Measurements from ENCODE around the gene INPP5J.
"Not testable (repeated sequence)": the region's sequence is repeated elsewhere in the genome, so short reads cannot be mapped to it uniquely, and the experiment has no call there.

The INPP5J gene

GRCh38 chr22:31095637-31096249, 27.0 kb upstream of the INPP5J start:
- Histone ChIP-seq H3K27me3 (ENCODE audit: control insufficient read depth in 1 of 2, insufficient read depth in 2 of 2, low read length in 2 of 2) (no peaks in the 10 kb centered on the region), H3K27ac (ENCODE audit: low read depth, low read length) (peak overlapping the region; percentile 2), H3K36me3 (ENCODE audit: control insufficient read depth in 1 of 2, insufficient read depth in 2 of 2, low read length in 2 of 2) (peaks cover 35 to 79% of the 10 kb centered on the region in 2 donors)

GRCh38 chr22:31096657-31097279, 26.0 kb upstream of the INPP5J start:
- no peak overlapping the region for H3K27ac ChIP-seq (ENCODE audit: low read depth, low read length)
- H3K9ac ChIP-seq (ENCODE audit: low read depth in 1 of 2, low read length in 2 of 2), result no peak overlapping the region
- peaks cover 31 to 79% of the 10 kb centered on the region in 2 donors for H3K36me3 ChIP-seq (ENCODE audit: control insufficient read depth in 1 of 2, insufficient read depth in 2 of 2, low read length in 2 of 2)
- H3K4me1 ChIP-seq (ENCODE audit: control insufficient read depth in 1 of 2, insufficient read depth in 2 of 2, low read length in 2 of 2), result peaks cover 9 to 10% of the 10 kb centered on the region in 2 donors
- H3K9me3 ChIP-seq (ENCODE audit: control insufficient read depth in 1 of 2, low read length in 2 of 2), result no peaks in the 10 kb centered on the region
- no peaks in the 10 kb centered on the region for H3K27me3 ChIP-seq (ENCODE audit: control insufficient read depth in 1 of 2, insufficient read depth in 2 of 2, low read length in 2 of 2)
- H3K4me3 ChIP-seq (ENCODE audit: low read depth in 1 of 2, low read length in 2 of 2), result no peak overlapping the region

More at GRCh38 chr22:31095637-31096249, 27.0 kb upstream of the INPP5J start:
- H3K9ac ChIP-seq (ENCODE audit: low read depth in 1 of 2, low read length in 2 of 2), result no peak overlapping the region
- peaks cover 9 to 10% of the 10 kb centered on the region in 2 donors for H3K4me1 ChIP-seq (ENCODE audit: control insufficient read depth in 1 of 2, insufficient read depth in 2 of 2, low read length in 2 of 2)
- H3K4me3 ChIP-seq (ENCODE audit: low read depth in 1 of 2, low read length in 2 of 2), result no peak overlapping the region
- no peaks in the 10 kb centered on the region for H3K9me3 ChIP-seq (ENCODE audit: control insufficient read depth in 1 of 2, low read length in 2 of 2)

DNA sequence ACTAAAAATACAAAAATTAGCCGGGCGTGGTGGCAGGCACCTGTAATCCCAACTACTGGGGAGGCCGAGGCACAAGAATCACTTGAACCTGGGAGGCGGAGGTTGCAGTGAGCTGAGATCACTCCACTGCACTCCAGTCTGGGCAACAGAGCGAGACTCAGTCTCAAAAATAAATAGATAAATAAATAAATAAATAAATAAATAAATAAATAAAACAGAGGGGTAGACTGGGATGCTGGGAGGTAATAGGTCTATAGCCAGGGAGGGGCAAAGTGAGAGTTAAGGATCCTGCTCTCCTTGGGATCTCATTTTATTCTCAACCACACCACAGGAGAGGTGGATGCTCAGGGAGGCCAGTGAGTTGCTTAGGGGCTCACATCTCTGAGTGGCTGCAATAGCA, 25.2 kb upstream of the INPP5J start:
- H3K36me3 ChIP-seq (ENCODE audit: control insufficient read depth in 1 of 2, insufficient read depth in 2 of 2, low read length in 2 of 2), result peaks cover 32 to 79% of the 10 kb centered on the region in 2 donors
- H3K4me3 ChIP-seq (ENCODE audit: low read depth in 1 of 2, low read length in 2 of 2); H3K27ac ChIP-seq (ENCODE audit: low read depth, low read length); H3K9me3 ChIP-seq (ENCODE audit: control insufficient read depth in 1 of 2, low read length in 2 of 2); H3K27me3 ChIP-seq (ENCODE audit: control insufficient read depth in 1 of 2, insufficient read depth in 2 of 2, low read length in 2 of 2); H3K4me1 ChIP-seq (ENCODE audit: control insufficient read depth in 1 of 2, insufficient read depth in 2 of 2, low read length in 2 of 2): not testable (repeated sequence)
- peak overlapping the region in 1 of 2 donors; percentile 4 for H3K9ac ChIP-seq (ENCODE audit: low read depth in 1 of 2, low read length in 2 of 2)

- no peaks in the 10 kb centered on the region for H3K9me3 ChIP-seq (ENCODE audit: control insufficient read depth in 1 of 2, low read length in 2 of 2)
- H3K27ac ChIP-seq (ENCODE audit: low read depth, low read length), result peak overlapping the region; percentile 50
- peaks cover 9 to 10% of the 10 kb centered on the region in 2 donors for H3K4me1 ChIP-seq (ENCODE audit: control insufficient read depth in 1 of 2, insufficient read depth in 2 of 2, low read length in 2 of 2)
- no peaks in the 10 kb centered on the region for H3K27me3 ChIP-seq (ENCODE audit: control insufficient read depth in 1 of 2, insufficient read depth in 2 of 2, low read length in 2 of 2)
- peaks cover 29 to 79% of the 10 kb centered on the region in 2 donors for H3K36me3 ChIP-seq (ENCODE audit: control insufficient read depth in 1 of 2, insufficient read depth in 2 of 2, low read length in 2 of 2)
- H3K4me3 ChIP-seq (ENCODE audit: low read depth in 1 of 2, low read length in 2 of 2), result no peak overlapping the region
- peak overlapping the region in 1 of 2 donors; percentile 4 for H3K9ac ChIP-seq (ENCODE audit: low read depth in 1 of 2, low read length in 2 of 2)
Observed at GRCh38 chr22:31097941-31098631, 24.7 kb upstream of the INPP5J start.

GRCh38 chr22:31098632-31099110, 24.1 kb upstream of the INPP5J start:
- peak overlapping the region; percentile 50 for H3K27ac ChIP-seq (ENCODE audit: low read depth, low read length)
- no peaks in the 10 kb centered on the region for H3K27me3 ChIP-seq (ENCODE audit: control insufficient read depth in 1 of 2, insufficient read depth in 2 of 2, low read length in 2 of 2)
- no peaks in the 10 kb centered on the region for H3K9me3 ChIP-seq (ENCODE audit: control insufficient read depth in 1 of 2, low read length in 2 of 2)
- H3K9ac ChIP-seq (ENCODE audit: low read depth in 1 of 2, low read length in 2 of 2), result peak overlapping the region in 1 of 2 donors; percentile 4
- H3K36me3 ChIP-seq (ENCODE audit: control insufficient read depth in 1 of 2, insufficient read depth in 2 of 2, low read length in 2 of 2), result peaks cover 29 to 80% of the 10 kb centered on the region in 2 donors
- no peak overlapping the region for H3K4me3 ChIP-seq (ENCODE audit: low read depth in 1 of 2, low read length in 2 of 2)
- peaks cover 9 to 10% of the 10 kb centered on the region in 2 donors for H3K4me1 ChIP-seq (ENCODE audit: control insufficient read depth in 1 of 2, insufficient read depth in 2 of 2, low read length in 2 of 2)

DNA sequence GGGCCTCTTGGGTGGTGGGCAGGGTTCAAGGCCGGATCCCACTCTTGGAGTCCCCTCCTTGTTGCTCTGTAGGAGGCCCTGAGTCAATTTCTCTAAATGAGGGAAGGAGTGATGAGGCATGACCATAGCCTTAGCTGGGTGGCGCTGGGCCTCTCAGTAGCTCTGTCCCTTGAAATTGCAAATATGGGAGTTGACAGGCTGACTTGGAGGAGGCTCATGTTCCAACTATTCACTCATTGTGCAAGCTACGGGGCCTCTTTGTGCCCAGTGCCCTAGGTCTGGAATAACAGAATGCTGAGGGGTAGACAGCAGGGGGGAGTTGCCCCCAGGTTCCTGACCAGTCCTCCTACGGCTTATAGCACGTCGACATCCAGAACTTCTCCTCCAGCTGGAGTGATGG, 23.4 kb upstream of the INPP5J start:
- H3K4me3 ChIP-seq (ENCODE audit: low read depth in 1 of 2, low read length in 2 of 2), result no peak overlapping the region
- no peaks in the 10 kb centered on the region for H3K27me3 ChIP-seq (ENCODE audit: control insufficient read depth in 1 of 2, insufficient read depth in 2 of 2, low read length in 2 of 2)
- no peak overlapping the region for H3K9ac ChIP-seq (ENCODE audit: low read depth in 1 of 2, low read length in 2 of 2)
- no peak overlapping the region for H3K27ac ChIP-seq (ENCODE audit: low read depth, low read length)
- peaks cover 29 to 81% of the 10 kb centered on the region in 2 donors for H3K36me3 ChIP-seq (ENCODE audit: control insufficient read depth in 1 of 2, insufficient read depth in 2 of 2, low read length in 2 of 2)
- H3K4me1 ChIP-seq (ENCODE audit: control insufficient read depth in 1 of 2, insufficient read depth in 2 of 2, low read length in 2 of 2), result peaks cover 9 to 10% of the 10 kb centered on the region in 2 donors
- no peaks in the 10 kb centered on the region for H3K9me3 ChIP-seq (ENCODE audit: control insufficient read depth in 1 of 2, low read length in 2 of 2)

DNA sequence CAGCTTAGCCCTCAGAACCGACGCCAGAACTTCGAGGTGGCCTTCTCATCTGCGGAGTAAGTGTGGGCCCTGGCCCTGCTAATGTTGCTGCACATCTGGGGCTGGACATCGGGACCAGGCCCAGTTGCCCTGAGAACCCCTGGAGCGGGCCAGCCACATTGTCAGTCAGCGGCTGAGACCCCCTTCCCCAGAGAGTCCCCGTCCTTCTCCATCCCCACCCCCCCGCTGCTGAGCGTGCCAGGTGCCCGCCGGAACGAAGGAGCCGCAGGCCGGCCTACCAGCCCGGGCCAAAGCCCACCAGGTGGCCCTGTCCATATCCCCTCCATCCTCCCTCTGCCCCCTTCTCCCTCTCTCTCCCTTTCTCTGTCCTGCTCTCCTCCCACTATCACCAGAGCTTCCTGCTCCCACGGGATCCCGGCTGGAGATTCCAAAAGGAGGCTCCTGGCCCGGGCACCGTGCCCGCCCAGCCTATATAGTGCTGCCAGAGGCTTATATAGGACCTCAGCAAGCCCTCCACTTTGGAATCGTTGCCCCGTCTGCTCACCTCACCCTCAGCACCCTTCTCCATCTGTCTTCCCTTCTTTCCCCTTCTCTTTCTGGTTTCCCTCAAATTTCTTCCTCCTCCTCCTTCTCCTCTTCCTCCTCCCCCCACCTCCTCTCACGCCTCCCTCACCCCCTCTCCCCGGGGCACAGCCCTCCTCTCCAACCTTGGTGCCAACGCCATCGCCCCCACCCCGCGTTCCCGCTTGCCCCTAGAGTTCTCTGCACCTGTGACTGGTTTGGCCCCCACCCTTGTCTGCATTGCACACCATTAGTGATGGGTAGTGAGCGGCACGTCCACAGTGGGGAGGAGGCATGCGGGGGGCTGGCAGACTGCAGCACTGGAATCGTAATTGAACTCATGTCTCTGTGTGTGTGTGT, 22.7 kb upstream of the INPP5J start:
- no peaks in the 10 kb centered on the region for H3K27me3 ChIP-seq (ENCODE audit: control insufficient read depth in 1 of 2, insufficient read depth in 2 of 2, low read length in 2 of 2)
- H3K9ac ChIP-seq (ENCODE audit: low read depth in 1 of 2, low read length in 2 of 2), result no peak overlapping the region
- no peak overlapping the region for H3K4me3 ChIP-seq (ENCODE audit: low read depth in 1 of 2, low read length in 2 of 2)
- H3K27ac ChIP-seq (ENCODE audit: low read depth, low read length), result no peak overlapping the region
- H3K36me3 ChIP-seq (ENCODE audit: control insufficient read depth in 1 of 2, insufficient read depth in 2 of 2, low read length in 2 of 2), result peaks cover 29 to 75% of the 10 kb centered on the region in 2 donors
- no peaks in the 10 kb centered on the region for H3K9me3 ChIP-seq (ENCODE audit: control insufficient read depth in 1 of 2, low read length in 2 of 2)
- peaks cover 9 to 10% of the 10 kb centered on the region in 2 donors for H3K4me1 ChIP-seq (ENCODE audit: control insufficient read depth in 1 of 2, insufficient read depth in 2 of 2, low read length in 2 of 2)

GRCh38 chr22:31100762-31101525, 21.8 kb upstream of the INPP5J start:
- H3K27me3 ChIP-seq (ENCODE audit: control insufficient read depth in 1 of 2, insufficient read depth in 2 of 2, low read length in 2 of 2), result no peaks in the 10 kb centered on the region
- no peak overlapping the region for H3K9ac ChIP-seq (ENCODE audit: low read depth in 1 of 2, low read length in 2 of 2)
- H3K4me3 ChIP-seq (ENCODE audit: low read depth in 1 of 2, low read length in 2 of 2), result no peak overlapping the region
- peak overlapping the region; percentile 32 for H3K27ac ChIP-seq (ENCODE audit: low read depth, low read length)
- peaks cover 21 to 66% of the 10 kb centered on the region in 2 donors for H3K36me3 ChIP-seq (ENCODE audit: control insufficient read depth in 1 of 2, insufficient read depth in 2 of 2, low read length in 2 of 2)
- H3K9me3 ChIP-seq (ENCODE audit: control insufficient read depth in 1 of 2, low read length in 2 of 2), result no peaks in the 10 kb centered on the region
- H3K4me1 ChIP-seq (ENCODE audit: control insufficient read depth in 1 of 2, insufficient read depth in 2 of 2, low read length in 2 of 2), result peaks cover 16 to 17% of the 10 kb centered on the region in 2 donors

DNA sequence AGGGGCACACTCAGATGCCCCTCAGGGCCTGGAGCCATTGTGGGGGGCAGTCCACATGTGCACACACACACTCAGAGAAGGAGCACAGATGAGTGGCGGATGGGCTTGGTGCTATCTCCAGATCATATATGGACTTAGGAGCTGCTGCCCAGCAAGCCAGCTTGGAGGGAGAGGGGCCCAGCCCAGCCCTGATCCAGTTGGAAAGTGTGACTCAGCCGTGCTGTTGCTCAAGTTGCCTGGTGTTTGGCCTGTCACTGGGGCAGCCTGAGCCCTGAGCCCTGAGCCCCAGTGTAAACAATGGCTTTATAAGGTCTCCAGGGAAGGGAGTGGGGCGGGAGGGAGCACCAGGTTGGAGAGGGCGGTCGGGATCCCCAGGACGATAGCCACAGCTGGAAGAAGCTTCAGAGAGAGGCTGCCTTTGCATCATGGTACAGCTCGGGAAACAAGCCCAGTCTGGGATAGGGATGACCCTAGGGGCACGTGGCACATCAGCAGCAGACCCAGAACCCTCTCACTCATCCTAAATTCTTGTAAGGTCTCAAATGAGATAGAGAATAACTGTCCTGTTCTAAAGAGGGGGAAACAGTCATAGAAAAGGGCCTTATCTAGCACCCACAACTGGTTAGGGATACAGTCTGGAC, 20.2 kb upstream of the INPP5J start:
- Histone ChIP-seq H3K27me3 (ENCODE audit: control insufficient read depth in 1 of 2, insufficient read depth in 2 of 2, low read length in 2 of 2) (no peaks in the 10 kb centered on the region), H3K27ac (ENCODE audit: low read depth, low read length) (peak overlapping the region; percentile 61), H3K4me1 (ENCODE audit: control insufficient read depth in 1 of 2, insufficient read depth in 2 of 2, low read length in 2 of 2) (peaks cover 19 to 25% of the 10 kb centered on the region in 2 donors), H3K36me3 (ENCODE audit: control insufficient read depth in 1 of 2, insufficient read depth in 2 of 2, low read length in 2 of 2) (peaks cover 15 to 53% of the 10 kb centered on the region in 2 donors), H3K4me3 (ENCODE audit: low read depth in 1 of 2, low read length in 2 of 2) (no peak overlapping the region), H3K9ac (ENCODE audit: low read depth in 1 of 2, low read length in 2 of 2) (peak overlapping the region in 1 of 2 donors; percentile 13), H3K9me3 (ENCODE audit: control insufficient read depth in 1 of 2, low read length in 2 of 2) (no peaks in the 10 kb centered on the region)

Measured in duodenal mucosa (tissue), 2 donors.